K562 (cell line): ENCODE results near the gene PMPCA.

Experiments
- BCLAF1 ChIP-seq, 2 experiments: fragments of 450-650 bp in 1 of 2; IDR thresholded peaks; 2 replicates each; pipeline ENCODE4 v1.6.1; 2011 to 2017; ENCODE audit warnings: low read depth in 2 of 2, antibody characterized with exemption in 1 of 2, borderline replicate concordance in 1 of 2, low read length in 1 of 2, mild to moderate bottlenecking in 1 of 2, mixed read lengths in 1 of 2; ENCODE audit not compliant: control insufficient read depth in 1 of 2
- CBX8 ChIP-seq: fragments of 200-600 bp; sonication (generic); IDR thresholded peaks from 2 replicates; pipeline ENCODE4 v1.6.1; 2012; ENCODE audit warnings: borderline replicate concordance, mixed run types, low read depth, mild to moderate bottlenecking, moderate library complexity, mixed read lengths, low read length, control low read depth, inconsistent platforms; ENCODE audit not compliant: poor library complexity, severe bottlenecking; ENCODE audit errors: extremely low read depth
- CEBPB ChIP-seq: fragments of 450-650 bp; IDR thresholded peaks from 2 replicates; pipeline ENCODE4 v1.6.1; 2016; ENCODE audit warnings: missing genetic modification characterization, missing compliant biosample characterization
- CTCF ChIP-seq, 3 experiments: IDR thresholded peaks in 2 of 3; conservative IDR thresholded peaks in 1 of 3; 2 replicates each; pipeline ENCODE4 v1.5.1; 2011 to 2012; ENCODE audit warnings: low read length in 3 of 3, mild to moderate bottlenecking in 3 of 3, control low read depth in 2 of 3, improper control_type of control experiment in 1 of 3, inconsistent platforms in 1 of 3, low read depth in 1 of 3, mixed read lengths in 1 of 3, moderate library complexity in 1 of 3; ENCODE audit not compliant: insufficient read depth in 2 of 3
- EP300 ChIP-seq: IDR thresholded peaks from 2 replicates; pipeline ENCODE4 v1.6.1; 2012; ENCODE audit warnings: low read length, improper control_type of control experiment
- HMG20B ChIP-seq: fragments of 250-450 bp; sonication (Bioruptor Pico); IDR thresholded peaks from 2 replicates; pipeline ENCODE4 v1.5.0; 2021; ENCODE audit warnings: mild to moderate bottlenecking
- NEUROD1 ChIP-seq: fragments of 150-350 bp; IDR thresholded peaks from 2 replicates; pipeline ENCODE4 v1.6.1; 2014; ENCODE audit warnings: borderline replicate concordance, low read length, low read depth; ENCODE audit not compliant: partially characterized antibody
- POLR2AphosphoS5 ChIP-seq: IDR thresholded peaks from 2 replicates; pipeline ENCODE4 v1.6.1; 2011; ENCODE audit warnings: mild to moderate bottlenecking, low read depth, low read length, moderate library complexity; ENCODE audit not compliant: control insufficient read depth, insufficient read depth
- SMARCB1 ChIP-seq: IDR thresholded peaks from 2 replicates; pipeline ENCODE4 v1.6.1; 2011; ENCODE audit warnings: improper control_type of control experiment, low read depth; ENCODE audit not compliant: insufficient read length
- TCF7 ChIP-seq: sonication (generic); IDR thresholded peaks from 2 replicates; pipeline ENCODE4 v1.6.1; 2016; ENCODE audit warnings: antibody characterized with exemption, borderline replicate concordance
- TEAD4 ChIP-seq, 2 experiments: sonication (generic) in 1 of 2; formaldehyde crosslinking in 1 of 2; IDR thresholded peaks; 2 replicates each; pipeline versions ENCODE4 v1.6.1 to v1.8.0; 2012 to 2022; ENCODE audit warnings: borderline replicate concordance in 1 of 2, inconsistent platforms in 1 of 2, low read length in 1 of 2, mild to moderate bottlenecking in 1 of 2, missing genetic modification reagents in 1 of 2
- TF ChIP-seq, protein P1 (sequence below), 2 experiments: fragments of 450-650 bp; formaldehyde crosslinking in 1 of 2; IDR thresholded peaks; 2 replicates each; pipeline versions ENCODE4 v1.4.0 to v1.6.1; 2014 to 2020; ENCODE audit warnings: mild to moderate bottlenecking in 2 of 2, borderline replicate concordance in 1 of 2, low read depth in 1 of 2
- TF ChIP-seq, protein P2 (sequence below): sonication (generic); formaldehyde crosslinking; IDR thresholded peaks from 2 replicates; pipeline ENCODE4 v1.8.0; 2022; ENCODE audit warnings: mild to moderate bottlenecking, missing genetic modification reagents, borderline replicate concordance

GRCh38 chr9:136404801-136405136, 5.7 kb upstream of the PMPCA start:
- no peak for TF ChIP-seq NEUROD1
- TF ChIP-seq CTCF (IDR thresholded peaks at IDR 0.05 in 2 of 3, conservative IDR thresholded peaks at IDR 0.05 in 1 of 3; ENCODE audit: insufficient read depth in 2 of 3, low read depth in 1 of 3, low read length in 3 of 3): no peak
- TF ChIP-seq CBX8: no peak
- TF ChIP-seq EP300: no peak
- TF ChIP-seq CEBPB (tag): no peak
- TF ChIP-seq TEAD4 (IDR thresholded peaks at IDR 0.05; ENCODE audit: low read length): no peak
- TF ChIP-seq TEAD4 (CRISPR knock-in tag; IDR thresholded peaks at IDR 0.05; ENCODE audit: borderline replicate concordance): no peak
- TF ChIP-seq BCLAF1 (IDR thresholded peaks at IDR 0.05; ENCODE audit: borderline replicate concordance in 1 of 2, control insufficient read depth in 1 of 2, low read depth in 2 of 2, low read length in 1 of 2): no peak
- no peak for TF ChIP-seq POLR2AphosphoS5
- TF ChIP-seq SMARCB1: no peak
- no peak for TF ChIP-seq TCF7
- TF ChIP-seq, protein P1, sequence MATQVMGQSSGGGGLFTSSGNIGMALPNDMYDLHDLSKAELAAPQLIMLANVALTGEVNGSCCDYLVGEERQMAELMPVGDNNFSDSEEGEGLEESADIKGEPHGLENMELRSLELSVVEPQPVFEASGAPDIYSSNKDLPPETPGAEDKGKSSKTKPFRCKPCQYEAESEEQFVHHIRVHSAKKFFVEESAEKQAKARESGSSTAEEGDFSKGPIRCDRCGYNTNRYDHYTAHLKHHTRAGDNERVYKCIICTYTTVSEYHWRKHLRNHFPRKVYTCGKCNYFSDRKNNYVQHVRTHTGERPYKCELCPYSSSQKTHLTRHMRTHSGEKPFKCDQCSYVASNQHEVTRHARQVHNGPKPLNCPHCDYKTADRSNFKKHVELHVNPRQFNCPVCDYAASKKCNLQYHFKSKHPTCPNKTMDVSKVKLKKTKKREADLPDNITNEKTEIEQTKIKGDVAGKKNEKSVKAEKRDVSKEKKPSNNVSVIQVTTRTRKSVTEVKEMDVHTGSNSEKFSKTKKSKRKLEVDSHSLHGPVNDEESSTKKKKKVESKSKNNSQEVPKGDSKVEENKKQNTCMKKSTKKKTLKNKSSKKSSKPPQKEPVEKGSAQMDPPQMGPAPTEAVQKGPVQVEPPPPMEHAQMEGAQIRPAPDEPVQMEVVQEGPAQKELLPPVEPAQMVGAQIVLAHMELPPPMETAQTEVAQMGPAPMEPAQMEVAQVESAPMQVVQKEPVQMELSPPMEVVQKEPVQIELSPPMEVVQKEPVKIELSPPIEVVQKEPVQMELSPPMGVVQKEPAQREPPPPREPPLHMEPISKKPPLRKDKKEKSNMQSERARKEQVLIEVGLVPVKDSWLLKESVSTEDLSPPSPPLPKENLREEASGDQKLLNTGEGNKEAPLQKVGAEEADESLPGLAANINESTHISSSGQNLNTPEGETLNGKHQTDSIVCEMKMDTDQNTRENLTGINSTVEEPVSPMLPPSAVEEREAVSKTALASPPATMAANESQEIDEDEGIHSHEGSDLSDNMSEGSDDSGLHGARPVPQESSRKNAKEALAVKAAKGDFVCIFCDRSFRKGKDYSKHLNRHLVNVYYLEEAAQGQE (IDR thresholded peaks at IDR 0.05; ENCODE audit: borderline replicate concordance): no peak
- TF ChIP-seq, protein P1 (CRISPR knock-in tag; IDR thresholded peaks at IDR 0.05; ENCODE audit: low read depth): no peak
- TF ChIP-seq, protein P2, sequence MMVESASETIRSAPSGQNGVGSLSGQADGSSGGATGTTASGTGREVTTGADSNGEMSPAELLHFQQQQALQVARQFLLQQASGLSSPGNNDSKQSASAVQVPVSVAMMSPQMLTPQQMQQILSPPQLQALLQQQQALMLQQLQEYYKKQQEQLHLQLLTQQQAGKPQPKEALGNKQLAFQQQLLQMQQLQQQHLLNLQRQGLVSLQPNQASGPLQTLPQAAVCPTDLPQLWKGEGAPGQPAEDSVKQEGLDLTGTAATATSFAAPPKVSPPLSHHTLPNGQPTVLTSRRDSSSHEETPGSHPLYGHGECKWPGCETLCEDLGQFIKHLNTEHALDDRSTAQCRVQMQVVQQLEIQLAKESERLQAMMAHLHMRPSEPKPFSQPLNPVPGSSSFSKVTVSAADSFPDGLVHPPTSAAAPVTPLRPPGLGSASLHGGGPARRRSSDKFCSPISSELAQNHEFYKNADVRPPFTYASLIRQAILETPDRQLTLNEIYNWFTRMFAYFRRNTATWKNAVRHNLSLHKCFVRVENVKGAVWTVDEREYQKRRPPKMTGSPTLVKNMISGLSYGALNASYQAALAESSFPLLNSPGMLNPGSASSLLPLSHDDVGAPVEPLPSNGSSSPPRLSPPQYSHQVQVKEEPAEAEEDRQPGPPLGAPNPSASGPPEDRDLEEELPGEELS (CRISPR knock-in tag): no peak
- TF ChIP-seq HMG20B (CRISPR knock-in tag): no peak
